SH-SY5Y (cell line): ENCODE data around the gene LAMA3.

Source experiments
- GATA2 ChIP-seq: IDR thresholded peaks from 2 replicates; pipeline ENCODE4 v1.6.1; 2011; ENCODE audit warnings: mild to moderate bottlenecking, low read depth, low read length
- GATA3 ChIP-seq: IDR thresholded peaks from 2 replicates; pipeline ENCODE4 v1.6.1; 2011; ENCODE audit warnings: low read depth, mild to moderate bottlenecking, low read length, moderate library complexity

- TF ChIP-seq GATA3 = no peak
- TF ChIP-seq GATA2 = no peak
Observed at GRCh38 chr18:23701544-23702064, 12.4 kb downstream of the LAMA3 start.
